ENCODE measurements around the gene ABCA4. TPM values are rescaled to one million over a fixed set of nuclear protein-coding genes. Genes with fewer than 3 reads are reported as not detected.

The ABCA4 gene
- total RNA-seq, 1 donor from 2014 or later, result 0.14 TPM

DNA sequence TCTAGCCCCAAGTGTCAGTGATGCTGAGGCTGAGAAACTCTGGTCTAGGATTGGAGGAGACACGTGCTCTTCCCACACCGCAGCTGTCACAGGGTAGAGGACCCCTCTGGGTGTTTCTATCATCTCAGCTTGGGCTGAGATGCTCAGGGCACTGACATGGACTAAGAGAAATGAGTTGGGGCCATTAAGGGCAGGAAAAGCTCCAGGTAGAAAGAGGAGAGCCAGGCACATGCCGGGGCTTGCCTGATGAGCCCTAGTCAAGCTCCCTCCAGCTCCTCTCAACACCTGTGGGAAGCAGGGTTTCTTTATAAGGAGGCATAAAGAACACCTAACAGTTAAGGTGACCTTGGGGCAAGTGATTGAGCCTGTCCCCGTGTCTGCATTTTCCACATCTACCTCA is 17.3 kb downstream of the ABCA4 start:
- no peak overlapping the region for H3K4me3 Mint-ChIP-seq
- H3K27ac Mint-ChIP-seq (ENCODE audit: unreplicated experiment), result no peak overlapping the region
- no peak for DNase-seq (ENCODE audit: low read depth, low spot score)
- no peaks in the 10 kb centered on the region for H3K9me3 Mint-ChIP-seq
- H3K36me3 Mint-ChIP-seq (ENCODE audit: low read depth), result no peaks in the 10 kb centered on the region
- no peaks in the 10 kb centered on the region for H3K27me3 Mint-ChIP-seq (ENCODE audit: low read depth)
- H3K4me1 Mint-ChIP-seq, result peaks cover 7% of the 10 kb centered on the region
- TF ChIP-seq CTCF (conservative IDR thresholded peaks at IDR 0.05), result no peak

DNA sequence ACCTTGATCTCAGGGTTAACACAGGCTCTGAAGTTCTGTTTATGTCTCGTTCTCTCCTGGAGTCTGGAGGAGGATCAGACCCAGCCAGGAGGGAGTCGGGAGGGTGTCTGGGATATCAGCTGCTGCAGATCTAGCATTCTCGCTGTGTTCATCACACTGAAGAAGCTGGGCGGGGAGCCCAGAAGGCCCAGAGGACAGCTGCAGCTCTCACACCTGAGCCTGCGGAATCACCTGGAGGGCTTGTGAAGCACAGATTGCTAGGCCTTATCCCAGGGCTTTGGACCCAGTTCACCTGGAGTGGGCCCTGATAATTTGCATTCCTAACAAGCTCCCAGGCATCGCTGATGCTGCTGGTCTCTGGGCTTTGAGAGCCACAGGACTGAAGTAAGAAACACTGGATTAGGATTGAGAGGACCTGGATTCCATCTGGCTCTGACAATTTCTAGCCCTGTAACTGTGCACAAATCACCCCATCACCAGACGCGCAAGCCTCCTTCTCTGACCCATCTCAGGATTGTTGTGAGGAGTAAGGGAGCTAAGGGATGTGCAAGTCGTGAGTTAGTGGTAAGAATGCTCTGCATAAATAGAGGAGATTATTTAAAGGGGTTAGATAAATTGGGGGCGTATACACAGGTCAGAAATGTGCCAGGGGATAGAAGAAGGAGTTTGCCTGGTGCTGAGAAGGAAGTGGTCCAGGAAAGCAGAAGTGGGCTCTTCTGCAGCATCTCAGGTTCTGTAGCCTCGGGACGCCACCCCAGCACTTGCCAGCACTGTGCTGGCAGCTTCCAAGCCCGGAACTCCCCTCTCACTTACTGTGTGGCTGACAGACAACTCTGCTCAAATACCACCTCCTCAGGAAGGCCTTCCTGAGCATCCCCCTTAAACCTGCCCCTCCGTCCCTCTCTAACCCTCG is 19.1 kb downstream of the ABCA4 start:
- Mint-ChIP-seq H3K4me3 (no peak overlapping the region), H3K27me3 (ENCODE audit: low read depth) (no peaks in the 10 kb centered on the region), H3K9me3 (no peaks in the 10 kb centered on the region), H3K36me3 (ENCODE audit: low read depth) (no peaks in the 10 kb centered on the region), H3K4me1 (peaks cover 12% of the 10 kb centered on the region), H3K27ac (ENCODE audit: unreplicated experiment) (peak overlapping the region; percentile 27)
- DNase-seq (ENCODE audit: low read depth, low spot score), result no peak
- TF ChIP-seq CTCF (conservative IDR thresholded peaks at IDR 0.05), result no peak

GRCh38 chr1:94100785-94101612 is 19.9 kb downstream of the ABCA4 start:
- H3K27ac Mint-ChIP-seq (ENCODE audit: unreplicated experiment), result no peak overlapping the region
- no peak for DNase-seq (ENCODE audit: low read depth, low spot score)
- peaks cover 17% of the 10 kb centered on the region for H3K4me1 Mint-ChIP-seq
- H3K9me3 Mint-ChIP-seq, result no peaks in the 10 kb centered on the region
- H3K27me3 Mint-ChIP-seq (ENCODE audit: low read depth), result no peaks in the 10 kb centered on the region
- H3K36me3 Mint-ChIP-seq (ENCODE audit: low read depth), result no peaks in the 10 kb centered on the region
- no peak for TF ChIP-seq CTCF (conservative IDR thresholded peaks at IDR 0.05)
- H3K4me3 Mint-ChIP-seq, result no peak overlapping the region

- Mint-ChIP-seq H3K9me3 (no peaks in the 10 kb centered on the region), H3K27ac (ENCODE audit: unreplicated experiment) (no peak overlapping the region), H3K4me3 (no peak overlapping the region), H3K27me3 (ENCODE audit: low read depth) (no peaks in the 10 kb centered on the region), H3K36me3 (ENCODE audit: low read depth) (no peaks in the 10 kb centered on the region), H3K4me1 (peaks cover 21% of the 10 kb centered on the region)
- no peak for DNase-seq (ENCODE audit: low read depth, low spot score)
- TF ChIP-seq CTCF (conservative IDR thresholded peaks at IDR 0.05), result no peak
These were observed 20.7 kb downstream of the ABCA4 start for GRCh38 chr1:94100129-94100784.

- Mint-ChIP-seq H3K4me3 (no peak overlapping the region), H3K27me3 (ENCODE audit: low read depth) (no peaks in the 10 kb centered on the region), H3K27ac (ENCODE audit: unreplicated experiment) (no peak overlapping the region), H3K9me3 (no peaks in the 10 kb centered on the region), H3K4me1 (peaks cover 20% of the 10 kb centered on the region), H3K36me3 (ENCODE audit: low read depth) (no peaks in the 10 kb centered on the region)
- DNase-seq (ENCODE audit: low read depth, low spot score), result no peak
- no peak for TF ChIP-seq CTCF (conservative IDR thresholded peaks at IDR 0.05)
These were observed 21.6 kb downstream of the ABCA4 start for GRCh38 chr1:94099303-94099702.
